Endothelial cell of umbilical vein (primary cell): ENCODE measurements around the gene PIP5K1C. TPM values are rescaled to one million over a fixed set of nuclear protein-coding genes. Genes with fewer than 3 reads are reported as not detected.

Experiments
- BruUV-seq: library from RNA; stranded (reverse); fragments of 400-500 nt; replicated peaks from 2 replicates; lab custom pipeline; 2021; lab: Mats Ljungman, UMichigan
- CTCF ChIA-PET: fragments of 300-600, 350-600 bp; sonication (Branson Sonifier 250); formaldehyde crosslinking; loops from one replicate; lab custom pipeline; 2021; ENCODE audit warnings: antibody characterized with exemption, inconsistent platforms; lab: Charles Lee
- POLR2A ChIA-PET: fragments of 300-600, 350-600 bp; sonication (Branson Sonifier 250); formaldehyde crosslinking; loops from one replicate; lab custom pipeline; 2021; ENCODE audit warnings: antibody characterized with exemption, inconsistent platforms; lab: Charles Lee
- DNase-seq: peaks from one replicate; pipeline ENCODE4 v3.0.0-alpha.2; 2011; ENCODE audit warnings: low read depth, low spot score
- FAIRE-seq: peaks from 2 replicates; lab custom pipeline; 2011; peaks lifted over from hg19 to GRCh38; lab: Jason Lieb, UNC
- H2AFZ ChIP-seq: 2 replicates; pipeline ENCODE4 v1.6.0; 2012; ENCODE audit warnings: low read depth, low read length, control low read depth, inconsistent platforms
- H3K27ac ChIP-seq: 2 replicates; pipeline ENCODE4 v1.5.1; 2011; ENCODE audit warnings: low read depth, mild to moderate bottlenecking, control low read depth, low read length, moderate library complexity; ENCODE audit not compliant: insufficient read depth
- H3K27me3 ChIP-seq, 2 experiments: 2 replicates each; pipeline versions ENCODE4 v1.6.0 to v1.6.1; 2011; ENCODE audit warnings: low read length in 2 of 2, mixed read lengths in 1 of 2; ENCODE audit not compliant: control insufficient read depth in 2 of 2, insufficient read depth in 2 of 2
- H3K36me3 ChIP-seq, 2 experiments: 2 replicates in 1 of 2; 3 replicates in 1 of 2; pipeline ENCODE4 v1.5.1; 2011; ENCODE audit warnings: low read length in 2 of 2, mild to moderate bottlenecking in 1 of 2, moderate library complexity in 1 of 2; ENCODE audit not compliant: control insufficient read depth in 2 of 2, insufficient read depth in 2 of 2; ENCODE audit errors: extremely low read depth in 1 of 2
- H3K4me1 ChIP-seq: 3 replicates; pipeline ENCODE4 v1.5.1; 2011; ENCODE audit warnings: mild to moderate bottlenecking, low read length; ENCODE audit not compliant: control insufficient read depth, insufficient read depth; ENCODE audit errors: extremely low read depth
- H3K4me2 ChIP-seq: 2 replicates; pipeline ENCODE4 v1.6.1; 2011; ENCODE audit warnings: low read length, control low read depth, mixed read lengths; ENCODE audit not compliant: insufficient read depth
- H3K4me3 ChIP-seq, 3 experiments: fragments of 200-600 bp in 1 of 3; sonication (generic), shearing (Covaris generic) in 1 of 3; replicated peaks in 1 of 3; 2 replicates each; pipeline ENCODE4 v1.5.1; 2011 to 2016; ENCODE audit warnings: control low read depth in 3 of 3, low read length in 3 of 3, mild to moderate bottlenecking in 2 of 3, inconsistent platforms in 1 of 3, low read depth in 1 of 3, moderate library complexity in 1 of 3; ENCODE audit not compliant: insufficient read depth in 1 of 3
- H3K79me2 ChIP-seq: 2 replicates; pipeline ENCODE4 v1.6.0; 2012; ENCODE audit warnings: low read length, inconsistent platforms; ENCODE audit not compliant: control insufficient read depth, insufficient read depth
- H3K9ac ChIP-seq: replicated peaks from 2 replicates; pipeline ENCODE3; 2011; ENCODE audit warnings: low read length, control low read depth; ENCODE audit not compliant: insufficient read depth; ENCODE audit errors: extremely low read depth
- H3K9me1 ChIP-seq: replicated peaks from 3 replicates; pipeline ENCODE4 v1.6.0; 2011; ENCODE audit warnings: mild to moderate bottlenecking, low read length; ENCODE audit not compliant: control insufficient read depth, insufficient read depth; ENCODE audit errors: extremely low read depth
- H3K9me3 ChIP-seq: replicated peaks from 2 replicates; pipeline ENCODE4 v1.5.1; 2012; ENCODE audit warnings: low read length, inconsistent platforms; ENCODE audit not compliant: control insufficient read depth, insufficient read depth
- H4K20me1 ChIP-seq: replicated peaks from 2 replicates; pipeline ENCODE3; 2011; ENCODE audit warnings: mild to moderate bottlenecking, low read length; ENCODE audit not compliant: control insufficient read depth, insufficient read depth; ENCODE audit errors: extremely low read depth
- EZH2 ChIP-seq: IDR thresholded peaks from 2 replicates; pipeline ENCODE4 v1.6.1; 2012; ENCODE audit warnings: borderline replicate concordance, low read depth, mild to moderate bottlenecking, moderate library complexity, low read length, inconsistent platforms; ENCODE audit not compliant: severe bottlenecking
- FOS ChIP-seq: IDR thresholded peaks from 2 replicates; pipeline ENCODE4 v1.6.1; 2011; ENCODE audit warnings: mild to moderate bottlenecking, low read length, moderate library complexity, borderline replicate concordance; ENCODE audit not compliant: insufficient read depth
- GATA2 ChIP-seq: IDR thresholded peaks from 2 replicates; pipeline ENCODE4 v1.7.0; 2011; ENCODE audit warnings: low read depth, mild to moderate bottlenecking, moderate library complexity, mixed read lengths, low read length; ENCODE audit not compliant: insufficient read length, insufficient read depth
- JUN ChIP-seq: IDR thresholded peaks from 2 replicates; pipeline ENCODE4 v1.6.1; 2011; ENCODE audit warnings: borderline replicate concordance, low read depth; ENCODE audit not compliant: insufficient read length, insufficient read depth
- MYC ChIP-seq: IDR thresholded peaks from one replicate; pipeline ENCODE4 v1.6.1; 2011; ENCODE audit warnings: mild to moderate bottlenecking, low read depth, low read length
- POLR2A ChIP-seq: IDR thresholded peaks from 2 replicates; pipeline ENCODE4 v1.6.1; 2012; ENCODE audit warnings: low read depth, mild to moderate bottlenecking, control low read depth, low read length
- POLR2AphosphoS5 ChIP-seq: IDR thresholded peaks from 2 replicates; pipeline ENCODE4 v1.6.1; 2012; ENCODE audit warnings: low read depth, mild to moderate bottlenecking, control low read depth, low read length, moderate library complexity; ENCODE audit not compliant: insufficient read depth
- dilution Hi-C: fragments of 300-500 bp; cut with MboI; formaldehyde crosslinking; loops from one replicate; pipeline ENCODE4 v1.15.0; 2019; ENCODE audit warnings: low sequenced_read_pairs; ENCODE audit not compliant: extremely low pct_ligation_motif_present
- intact Hi-C: fragments of 100-400 bp; cut with micrococcal nuclease; formaldehyde crosslinking; loops from one replicate; pipeline ENCODE4 v1.10.0; 2022
- polyA plus RNA-seq, 4 experiments: library from polyadenylated mRNA; depleted of rRNA in 3 of 4; stranded (reverse) in 3 of 4; unstranded in 1 of 4; fragments of >200 nt; gene quantifications; 2 replicates each; pipeline versions ENCODE4 v1.2.1 to v1.2.3, GENCODE V29; 2011 to 2012; ENCODE audit warnings: missing spikeins in 1 of 4
- total RNA-seq: library from RNA; stranded (reverse); gene quantifications from 2 replicates; pipeline ENCODE4 v1.2.3, GENCODE V29; 2021
- TF ChIP-seq, protein P1 (sequence below): IDR thresholded peaks from 2 replicates; pipeline ENCODE4 v1.6.1; 2011; ENCODE audit not compliant: insufficient read depth, insufficient read length
- TF ChIP-seq, protein P2 (sequence below), 2 donors: IDR thresholded peaks; 1 replicate in 1 of 2; 2 replicates in 1 of 2; pipeline ENCODE4 v1.5.1; 2011; ENCODE audit warnings: low read length in 2 of 2, mild to moderate bottlenecking in 2 of 2, moderate library complexity in 2 of 2, control low read depth in 1 of 2, inconsistent platforms in 1 of 2, low read depth in 1 of 2; ENCODE audit not compliant: insufficient read depth in 1 of 2; ENCODE audit errors: extremely low read depth in 1 of 2

PIP5K1C gene
- total and polyA plus RNA-seq, 2 donors (not counting 3 experiments of a cell fraction or from before 2014, with no cell fraction given), result 31.6 to 79.5 TPM

DNA sequence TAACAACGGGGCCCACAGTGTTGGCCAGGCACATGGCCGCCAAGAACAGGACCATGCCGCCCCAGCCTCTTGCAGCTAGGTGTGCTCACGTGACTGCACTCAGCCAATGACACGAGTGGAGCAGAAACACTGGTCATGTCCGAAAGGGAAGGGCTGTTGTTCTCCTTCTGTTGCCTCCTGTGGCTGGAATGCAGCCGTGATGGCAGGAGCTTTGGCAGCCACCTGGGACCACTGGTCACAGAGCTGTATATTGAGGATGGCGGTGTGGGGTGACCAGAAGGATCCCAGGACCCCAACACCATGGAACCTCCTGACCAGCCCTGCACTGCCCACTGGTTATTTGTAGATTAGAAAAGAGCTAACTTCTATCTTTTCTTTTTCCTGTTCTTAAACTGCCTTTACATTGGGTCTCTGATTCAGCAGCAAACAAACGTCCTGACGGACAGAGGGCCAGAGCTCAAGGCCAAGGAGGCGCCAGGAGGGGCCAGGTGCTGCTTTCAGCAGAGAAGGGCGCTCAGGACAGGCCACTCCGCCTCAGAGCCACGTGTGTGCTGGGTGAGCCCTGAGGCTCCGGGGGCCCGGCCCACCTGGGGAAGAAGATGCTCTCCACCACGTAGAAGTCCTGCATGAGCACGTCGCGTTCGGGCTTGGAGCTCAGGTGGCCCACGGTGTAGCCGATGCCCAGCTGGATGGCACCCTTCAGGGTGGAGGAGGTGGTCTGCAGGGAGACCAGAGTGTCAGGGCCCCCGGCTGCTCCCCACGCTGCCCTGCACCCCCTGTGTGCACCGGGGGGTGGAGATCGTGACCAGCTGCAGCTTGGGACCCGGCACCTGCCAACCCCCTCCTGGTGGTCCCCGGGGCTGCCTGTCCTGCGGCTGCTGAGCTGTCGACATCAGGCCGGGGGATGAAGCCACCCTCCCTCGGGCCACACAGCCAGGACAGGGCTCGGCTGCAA is 38.7 kb downstream of the PIP5K1C start:
- TF ChIP-seq, protein P1, sequence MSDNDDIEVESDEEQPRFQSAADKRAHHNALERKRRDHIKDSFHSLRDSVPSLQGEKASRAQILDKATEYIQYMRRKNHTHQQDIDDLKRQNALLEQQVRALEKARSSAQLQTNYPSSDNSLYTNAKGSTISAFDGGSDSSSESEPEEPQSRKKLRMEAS, result no peak
- TF ChIP-seq POLR2A, result no peak
- TF ChIP-seq GATA2, result no peak
- no peak for TF ChIP-seq FOS
- no peak for TF ChIP-seq POLR2AphosphoS5
- TF ChIP-seq MYC, result no peak
- no peak for TF ChIP-seq JUN
- TF ChIP-seq, protein P2, sequence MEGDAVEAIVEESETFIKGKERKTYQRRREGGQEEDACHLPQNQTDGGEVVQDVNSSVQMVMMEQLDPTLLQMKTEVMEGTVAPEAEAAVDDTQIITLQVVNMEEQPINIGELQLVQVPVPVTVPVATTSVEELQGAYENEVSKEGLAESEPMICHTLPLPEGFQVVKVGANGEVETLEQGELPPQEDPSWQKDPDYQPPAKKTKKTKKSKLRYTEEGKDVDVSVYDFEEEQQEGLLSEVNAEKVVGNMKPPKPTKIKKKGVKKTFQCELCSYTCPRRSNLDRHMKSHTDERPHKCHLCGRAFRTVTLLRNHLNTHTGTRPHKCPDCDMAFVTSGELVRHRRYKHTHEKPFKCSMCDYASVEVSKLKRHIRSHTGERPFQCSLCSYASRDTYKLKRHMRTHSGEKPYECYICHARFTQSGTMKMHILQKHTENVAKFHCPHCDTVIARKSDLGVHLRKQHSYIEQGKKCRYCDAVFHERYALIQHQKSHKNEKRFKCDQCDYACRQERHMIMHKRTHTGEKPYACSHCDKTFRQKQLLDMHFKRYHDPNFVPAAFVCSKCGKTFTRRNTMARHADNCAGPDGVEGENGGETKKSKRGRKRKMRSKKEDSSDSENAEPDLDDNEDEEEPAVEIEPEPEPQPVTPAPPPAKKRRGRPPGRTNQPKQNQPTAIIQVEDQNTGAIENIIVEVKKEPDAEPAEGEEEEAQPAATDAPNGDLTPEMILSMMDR (IDR thresholded peaks at IDR 0.05; ENCODE audit: extremely low read depth in 1 of 2, insufficient read depth in 1 of 2, low read depth in 1 of 2, low read length in 2 of 2), result no peak
- no peak for TF ChIP-seq EZH2
- DNase-seq (no peak), FAIRE-seq (no peak)
- ChIA-PET POLR2A (no interaction called here), CTCF (interaction anchor here (0.7 to 1.3 kb wide), 3 partner anchors 31 to 160 kb away, joined by 3 to 9 read pairs (median 5); partner anchors contain the start of gene PIP5K1C)
- dilution Hi-C loops, result no loop called here
- Histone ChIP-seq H3K79me2 (no peaks in the 10 kb centered on the region), H3K4me1 (no peaks in the 10 kb centered on the region), H3K9me1 (no peaks in the 10 kb centered on the region), H3K4me3 (no peak overlapping the region), H3K4me2 (no peak overlapping the region), H3K9me3 (no peaks in the 10 kb centered on the region), H2AFZ (no peak overlapping the region), H3K9ac (no peak overlapping the region), H3K36me3 (peaks cover 0 to 52% of the 10 kb centered on the region in 2 experiments), H3K27ac (no peak overlapping the region), H4K20me1 (no peaks in the 10 kb centered on the region), H3K27me3 (no peaks in the 10 kb centered on the region)
- intact Hi-C loops, result no loop called here
- BruUV-seq, result no TSS peak
